ENCODE results near the gene PPP1R3C. TPM values are rescaled to one million over a fixed set of nuclear protein-coding genes. Genes with fewer than 3 reads are reported as not detected.

Gene PPP1R3C
- total and polyA plus RNA-seq, 2 experiments from 2014 or later = 0.91 to 1.8 TPM

- H3K27ac ChIP-seq (ENCODE audit: low read depth) = no peak overlapping the region
- TF ChIP-seq NANOG (IDR thresholded peaks at IDR 0.05; ENCODE audit: borderline replicate concordance) (no peak), JUNB (IDR thresholded peaks at IDR 0.05; ENCODE audit: unreplicated experiment) (no peak), POLR2AphosphoS5 (IDR thresholded peaks at IDR 0.05; ENCODE audit: low read depth) (no peak), ZNF331 (CRISPR knock-in tag; IDR thresholded peaks at IDR 0.05; ENCODE audit: low read depth) (no peak), ZNF114 (CRISPR knock-in tag; IDR thresholded peaks at IDR 0.05) (no peak), CTCF (conservative IDR thresholded peaks at IDR 0.05; ENCODE audit: low read depth in 2 of 2) (no peak), EZH2phosphoT487 (IDR thresholded peaks at IDR 0.05; ENCODE audit: unreplicated experiment) (no peak), CREB1 (CRISPR knock-in tag; IDR thresholded peaks at IDR 0.05; ENCODE audit: low read depth) (no peak)
- DNase-seq (ENCODE audit: low spot score) (no peak), ATAC-seq (no peak)
- H3K27me3 Mint-ChIP-seq (ENCODE audit: insufficient read depth, low read depth, poor library complexity) = peaks cover 6% of the 10 kb centered on the region
- H4K20me1 ChIP-seq (replicated peaks; ENCODE audit: insufficient read depth) = no peaks in the 10 kb centered on the region
- H3K36me3 ChIP-seq (ENCODE audit: insufficient read depth) = no peaks in the 10 kb centered on the region
- H3K79me2 ChIP-seq (replicated peaks; ENCODE audit: insufficient read depth) = no peaks in the 10 kb centered on the region
- H3K27me3 ChIP-seq (ENCODE audit: insufficient read depth) = no peaks in the 10 kb centered on the region
- H3K4me3 Mint-ChIP-seq = no peak overlapping the region
- peaks cover 9% of the 10 kb centered on the region; the same call in 1 of the 2 replicates for H3K4me1 ChIP-seq (ENCODE audit: insufficient read depth)
- H3K27ac Mint-ChIP-seq = no peak overlapping the region
- no peaks in the 10 kb centered on the region for H3F3A ChIP-seq (replicated peaks; ENCODE audit: low read depth)
- H3K9me3 Mint-ChIP-seq = no peaks in the 10 kb centered on the region
- peaks cover 15% of the 10 kb centered on the region for H3K4me1 Mint-ChIP-seq
- H2AFZ ChIP-seq = no peak overlapping the region
- H3K36me3 Mint-ChIP-seq (ENCODE audit: low read depth) = no peaks in the 10 kb centered on the region
- H3K4me3 ChIP-seq = no peak overlapping the region
- H3K9me2 ChIP-seq (ENCODE audit: insufficient read depth) = peaks cover 8% of the 10 kb centered on the region; the same call in 1 of the 2 replicates
- no peak overlapping the region for H3K4me2 ChIP-seq
These were observed 46.4 kb upstream of the PPP1R3C start for GRCh38 chr10:91679296-91679695.

GRCh38 chr10:91677911-91678310 is 45.0 kb upstream of the PPP1R3C start:
- peaks cover 6% of the 10 kb centered on the region; the same call in 1 of the 3 replicates for H3K4me1 Mint-ChIP-seq
- Histone ChIP-seq H3K36me3 (ENCODE audit: insufficient read depth) (no peaks in the 10 kb centered on the region), H3K4me3 (no peak overlapping the region), H3K79me2 (replicated peaks; ENCODE audit: insufficient read depth) (no peaks in the 10 kb centered on the region), H3K27ac (ENCODE audit: low read depth) (no peak overlapping the region), H3K4me1 (ENCODE audit: insufficient read depth) (peaks cover 5% of the 10 kb centered on the region; the same call in 1 of the 2 replicates), H3K4me2 (no peak overlapping the region), H4K20me1 (replicated peaks; ENCODE audit: insufficient read depth) (no peaks in the 10 kb centered on the region), H3F3A (replicated peaks; ENCODE audit: low read depth) (no peaks in the 10 kb centered on the region), H3K27me3 (ENCODE audit: insufficient read depth) (no peaks in the 10 kb centered on the region), H2AFZ (peak overlapping the region; percentile 38; the same call in 1 of the 2 replicates), H3K9me2 (ENCODE audit: insufficient read depth) (peaks cover 10% of the 10 kb centered on the region; the same call in 1 of the 2 replicates)
- H3K27me3 Mint-ChIP-seq (ENCODE audit: insufficient read depth, low read depth, poor library complexity) = peaks cover 4% of the 10 kb centered on the region
- no peaks in the 10 kb centered on the region for H3K36me3 Mint-ChIP-seq (ENCODE audit: low read depth)
- ATAC-seq (no peak), DNase-seq (ENCODE audit: low spot score) (no peak)
- H3K4me3 Mint-ChIP-seq = no peak overlapping the region
- no peaks in the 10 kb centered on the region for H3K9me3 Mint-ChIP-seq
- H3K27ac Mint-ChIP-seq = no peak overlapping the region
- TF ChIP-seq ETS1 (IDR thresholded peaks at IDR 0.05) (no peak), NANOG (IDR thresholded peaks at IDR 0.05; ENCODE audit: borderline replicate concordance) (no peak), POLR2AphosphoS5 (IDR thresholded peaks at IDR 0.05; ENCODE audit: low read depth) (no peak), ZNF462 (CRISPR knock-in tag; IDR thresholded peaks at IDR 0.05) (no peak), EZH2phosphoT487 (IDR thresholded peaks at IDR 0.05; ENCODE audit: unreplicated experiment) (no peak)

Measured in GM23338 (cell line).